Adrenal gland (tissue), 12 donors: Measurements from ENCODE around the gene SLC30A10. TPM values are rescaled to one million over a fixed set of nuclear protein-coding genes. Genes with fewer than 3 reads are reported as not detected.

Source experiments
- DNase-seq, 7 donors: peaks; one replicate each; pipeline ENCODE4 v3.0.0-alpha.2; 2019 to 2020
- H3K27ac ChIP-seq, 5 donors: fragments of 200-600 bp; sonication (generic) in 4 of 5; 1 replicate in 3 of 5; 2 replicates in 2 of 5; pipeline versions ENCODE4 v1.5.1 to v1.8.0; 2016 to 2020; ENCODE audit warnings: mild to moderate bottlenecking in 1 of 5
- H3K27me3 ChIP-seq: fragments of 200-600 bp; 2 replicates; pipeline ENCODE4 v1.8.0; 2021
- H3K36me3 ChIP-seq, 2 donors: fragments of 200-600 bp; replicated peaks in 1 of 2; 1 replicate in 1 of 2; 2 replicates in 1 of 2; pipeline versions ENCODE4 v1.5.1 to v1.8.0; 2018 to 2022
- H3K4me1 ChIP-seq, 2 donors: fragments of 200-600 bp; replicated peaks in 1 of 2; 1 replicate in 1 of 2; 2 replicates in 1 of 2; pipeline versions ENCODE4 v1.5.1 to v1.8.0; 2018 to 2021
- H3K4me3 ChIP-seq, 4 donors: fragments of 200-600 bp; sonication (generic) in 3 of 4; one replicate each; pipeline ENCODE4 v1.5.1; 2016 to 2018
- H3K9me3 ChIP-seq, 3 donors: fragments of 200-600 bp; sonication (generic) in 1 of 3; replicated peaks in 1 of 3; 1 replicate in 2 of 3; 2 replicates in 1 of 3; pipeline versions ENCODE4 v1.5.1 to v1.8.0; 2016 to 2021
- POLR2A ChIP-seq, 2 donors: fragments of 450-650 bp; IDR thresholded peaks; one replicate each; pipeline ENCODE4 v1.6.1; 2017; ENCODE audit warnings: antibody characterized with exemption in 2 of 2, mild to moderate bottlenecking in 2 of 2, moderate library complexity in 1 of 2
- WGBS, 4 donors: extraction: QIAGEN DNeasy Blood & Tissue Kit in 2 of 4; methylation state at CpG; one replicate each; pipeline versions ENCODE4 v1.1.5 to v1.1.7; 2013 to 2017; 5-methylcytosine and 5-hydroxymethylcytosine counted together
- intact Hi-C, 2 donors: fragments of 100-400 bp; cut with DNase I; formaldehyde crosslinking; loops; one replicate each; pipeline versions ENCODE4 v1.14.1 to v1.15.0; 2022 to 2023
- polyA plus RNA-seq, 3 donors: library from polyadenylated mRNA; stranded (reverse); fragments of 200-250 nt in 2 of 3; fragments of 350-450 nt in 1 of 3; fragmentation: Illumina TruSeq in 1 of 3; extraction: RNeasy Lipid Tissue Mini Kit (QIAGEN cat#74804) in 1 of 3; gene quantifications; one replicate each; pipeline ENCODE4 v1.2.3, GENCODE V29; 2013 to 2014
- total RNA-seq, 9 donors: library from RNA; depleted of rRNA in 4 of 9; stranded (reverse); fragments of >200 nt in 4 of 9; fragments of 120-200 nt in 1 of 9; fragmentation: NEBNext Ultra II Directional in 1 of 9; extraction: Animal tissue kit (Norgen Biotek cat#: 25700) in 1 of 9; gene quantifications; one replicate each; pipeline versions ENCODE4 v1.1.0 to v1.2.4, GENCODE V29; 2013 to 2023
- TF ChIP-seq, protein P1 (sequence below), 6 experiments: fragments of 450-650 bp in 4 of 6; fragments of 200-600 bp in 2 of 6; sonication (generic) in 1 of 6; IDR thresholded peaks; 1 replicate in 5 of 6; 2 replicates in 1 of 6; pipeline versions ENCODE4 v1.5.1 to v1.8.0; 2016 to 2021; ENCODE audit warnings: antibody characterized with exemption in 6 of 6, mild to moderate bottlenecking in 2 of 6, moderate library complexity in 1 of 6
- donor health status: healthy with polysubstance abuse.
- donor health status: Bipolar disorder and iron deficiency.
- donor health status: DM: yes; HTN: yes; CAD: no.
- donor health status: DM: no; HTN: no; CAD: no.
- donor health status: DM: no; HTN: no; CAD: no.
- donor health status: DM: yes; HTN: yes; CAD: no.

Gene SLC30A10
- total and polyA plus RNA-seq, 12 donors = 0.13 to 19.8 (median 0.35) TPM; not detected in 1

DNA sequence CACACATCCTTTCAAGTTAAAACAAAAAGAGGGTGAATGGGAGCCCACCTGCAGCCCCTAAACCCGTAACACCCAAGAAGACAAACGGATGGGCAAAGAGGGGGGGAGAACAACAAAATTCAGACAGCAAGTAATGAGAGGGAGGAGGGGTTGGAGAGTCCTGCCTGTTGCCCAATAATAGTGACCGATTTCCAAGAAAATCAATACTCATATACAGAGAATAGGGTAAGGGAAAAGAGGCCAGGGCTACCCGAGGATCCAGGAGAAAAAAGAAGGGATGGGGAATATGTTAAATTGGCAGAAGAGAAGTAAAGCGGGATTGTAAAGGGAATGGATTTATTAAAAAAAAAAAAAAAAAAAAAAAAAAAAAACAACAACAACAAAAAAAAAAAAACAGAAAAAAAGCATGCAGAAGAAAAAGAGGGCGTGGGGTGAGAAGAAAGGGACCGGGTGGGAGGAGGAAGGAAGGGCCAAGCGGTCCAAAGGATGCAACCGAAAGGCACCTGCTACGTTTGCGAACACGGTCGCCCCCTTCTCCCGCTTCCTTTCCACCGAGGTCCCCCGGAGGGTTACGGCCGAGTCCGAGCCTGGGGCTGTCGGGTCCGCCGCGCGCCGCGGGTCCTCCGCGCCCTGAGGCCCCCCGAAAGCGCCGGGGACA lies 930 bp downstream of the SLC30A10 start:
- Histone ChIP-seq H3K4me1 (peaks cover 12% of the 10 kb centered on the region in 2 donors), H3K9me3 (no peaks in the 10 kb centered on the region), H3K4me3 (peak overlapping the region in 2 of 4 donors; percentile 14 to 53), H3K36me3 (no peaks in the 10 kb centered on the region), H3K27me3 (peaks cover 9% of the 10 kb centered on the region), H3K27ac (no peak overlapping the region)
- intact Hi-C loops = no loop called here
- DNase-seq = no peak
- WGBS, 4 donors = 15 to 50% (median 20%) methylated on average over 9 to 31 of the region's 31 CpGs
- TF ChIP-seq, protein P1, sequence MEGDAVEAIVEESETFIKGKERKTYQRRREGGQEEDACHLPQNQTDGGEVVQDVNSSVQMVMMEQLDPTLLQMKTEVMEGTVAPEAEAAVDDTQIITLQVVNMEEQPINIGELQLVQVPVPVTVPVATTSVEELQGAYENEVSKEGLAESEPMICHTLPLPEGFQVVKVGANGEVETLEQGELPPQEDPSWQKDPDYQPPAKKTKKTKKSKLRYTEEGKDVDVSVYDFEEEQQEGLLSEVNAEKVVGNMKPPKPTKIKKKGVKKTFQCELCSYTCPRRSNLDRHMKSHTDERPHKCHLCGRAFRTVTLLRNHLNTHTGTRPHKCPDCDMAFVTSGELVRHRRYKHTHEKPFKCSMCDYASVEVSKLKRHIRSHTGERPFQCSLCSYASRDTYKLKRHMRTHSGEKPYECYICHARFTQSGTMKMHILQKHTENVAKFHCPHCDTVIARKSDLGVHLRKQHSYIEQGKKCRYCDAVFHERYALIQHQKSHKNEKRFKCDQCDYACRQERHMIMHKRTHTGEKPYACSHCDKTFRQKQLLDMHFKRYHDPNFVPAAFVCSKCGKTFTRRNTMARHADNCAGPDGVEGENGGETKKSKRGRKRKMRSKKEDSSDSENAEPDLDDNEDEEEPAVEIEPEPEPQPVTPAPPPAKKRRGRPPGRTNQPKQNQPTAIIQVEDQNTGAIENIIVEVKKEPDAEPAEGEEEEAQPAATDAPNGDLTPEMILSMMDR (IDR thresholded peaks at IDR 0.05) = no peak
- TF ChIP-seq POLR2A (IDR thresholded peaks at IDR 0.05) = no peak

DNA sequence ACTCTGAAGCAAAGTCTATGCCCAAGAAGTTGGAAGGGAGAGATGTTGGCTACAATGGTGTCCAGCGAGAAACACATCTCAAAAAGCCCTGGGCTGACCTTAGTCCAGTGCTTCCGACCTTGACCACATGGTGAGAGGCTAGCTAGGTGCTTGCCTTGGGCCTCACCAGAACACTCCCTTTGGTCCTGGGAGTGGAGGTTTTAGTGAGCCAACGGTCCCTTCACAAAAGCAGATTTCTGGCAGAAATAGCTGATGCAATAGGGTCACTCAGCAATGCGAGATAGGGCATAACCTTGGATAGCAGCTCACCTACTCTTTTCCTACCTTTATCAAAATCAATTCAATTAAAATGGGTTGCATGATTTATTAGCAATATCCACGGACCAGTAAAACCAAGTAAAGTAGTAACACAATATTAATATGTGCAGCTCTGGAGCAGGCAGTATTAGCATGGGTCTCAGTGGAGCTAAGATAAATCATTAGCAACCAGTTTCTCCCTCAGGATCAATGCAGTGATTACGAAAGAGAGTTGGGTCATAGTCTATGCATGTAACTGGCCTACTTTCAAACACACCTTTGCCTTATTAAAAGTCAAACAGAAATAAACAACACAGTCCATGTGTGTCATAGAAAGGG lies 1.9 kb downstream of the SLC30A10 start:
- no peak overlapping the region for H3K4me3 ChIP-seq
- H3K36me3 ChIP-seq = no peaks in the 10 kb centered on the region
- peaks cover 9% of the 10 kb centered on the region for H3K27me3 ChIP-seq
- intact Hi-C loops = no loop called here
- TF ChIP-seq POLR2A (IDR thresholded peaks at IDR 0.05) = no peak
- TF ChIP-seq, protein P1 (IDR thresholded peaks at IDR 0.05) = no peak
- H3K9me3 ChIP-seq = no peaks in the 10 kb centered on the region
- no peak for DNase-seq
- 89 to 95% (median 91%) methylated on average over 6 of the region's 6 CpGs for WGBS, 4 donors
- H3K27ac ChIP-seq = no peak overlapping the region
- H3K4me1 ChIP-seq = peaks cover 12% of the 10 kb centered on the region in 2 donors

DNA sequence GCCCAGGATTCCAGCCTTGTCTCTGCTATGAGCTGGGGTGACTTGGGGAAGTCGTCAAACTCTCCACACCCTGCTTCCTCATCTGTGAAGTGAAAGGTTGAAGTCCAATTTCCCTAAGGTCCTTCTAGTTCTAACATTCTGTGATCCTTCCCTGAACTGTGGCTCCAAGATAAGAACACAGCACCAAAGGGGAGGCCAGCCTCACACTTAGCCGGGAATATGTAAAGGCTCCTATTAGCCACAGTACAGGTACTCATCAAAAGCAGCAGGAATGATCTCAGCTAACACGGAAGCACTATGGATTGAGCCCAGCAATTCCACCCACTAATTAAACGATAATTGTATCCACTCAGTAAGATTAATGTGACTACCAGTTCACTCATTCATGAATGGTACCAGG lies 4.0 kb downstream of the SLC30A10 start:
- TF ChIP-seq, protein P1 (IDR thresholded peaks at IDR 0.05) = no peak
- no peak for TF ChIP-seq POLR2A (IDR thresholded peaks at IDR 0.05)
- H3K4me1 ChIP-seq = peaks cover 12% of the 10 kb centered on the region in 2 donors

GRCh38 chr1:219917851-219918466 lies 10.4 kb downstream of the SLC30A10 start:
- Histone ChIP-seq H3K27ac (no peak overlapping the region), H3K4me3 (no peak overlapping the region), H3K9me3 (no peaks in the 10 kb centered on the region), H3K27me3 (no peaks in the 10 kb centered on the region), H3K36me3 (no peaks in the 10 kb centered on the region), H3K4me1 (no peaks in the 10 kb centered on the region)
- TF ChIP-seq, protein P1 (IDR thresholded peaks at IDR 0.05) = no peak
- TF ChIP-seq POLR2A (IDR thresholded peaks at IDR 0.05) = no peak
- DNase-seq = no peak
- WGBS, 4 donors = 83 to 88% (median 87%) methylated on average over 10 of the region's 10 CpGs
- intact Hi-C loops = no loop called here

More for the DNA sequence above, 4.0 kb downstream of the SLC30A10 start:
- no peaks in the 10 kb centered on the region for H3K36me3 ChIP-seq
- H3K27me3 ChIP-seq = peaks cover 9% of the 10 kb centered on the region
- H3K4me3 ChIP-seq = no peak overlapping the region
- intact Hi-C loops = no loop called here
- WGBS, 4 donors = 89 to 94% (median 91%) methylated on average over 4 of the region's 4 CpGs
- no peaks in the 10 kb centered on the region for H3K9me3 ChIP-seq
- no peak for DNase-seq
- H3K27ac ChIP-seq = no peak overlapping the region
